WERI-Rb-1 (cell line): ENCODE results near the gene IDH3A.

Source experiments
- DNase-seq: peaks from one replicate; pipeline ENCODE4 v3.0.0-alpha.2; 2020
- H3K27ac ChIP-seq: fragments of 250-450 bp; sonication (Bioruptor Pico); 2 replicates; pipeline ENCODE4 v1.5.1; 2020; ENCODE audit warnings: mild to moderate bottlenecking, moderate library complexity
- H3K27me3 ChIP-seq: fragments of 250-450 bp; sonication (Bioruptor Pico); 2 replicates; pipeline ENCODE4 v1.5.1; 2021; ENCODE audit warnings: mild to moderate bottlenecking, low read depth, moderate library complexity; ENCODE audit not compliant: insufficient read depth, severe bottlenecking
- H3K36me3 ChIP-seq: fragments of 250-450 bp; sonication (Bioruptor Pico); 2 replicates; pipeline ENCODE4 v1.5.1; 2020; ENCODE audit warnings: mild to moderate bottlenecking, moderate library complexity
- H3K4me3 ChIP-seq: 2 replicates; pipeline ENCODE4 v1.5.1; 2011; ENCODE audit warnings: low read depth, mild to moderate bottlenecking, control low read depth, low read length
- H3K9me3 ChIP-seq: fragments of 250-450 bp; sonication (Bioruptor Pico); 2 replicates; pipeline ENCODE4 v1.5.1; 2021; ENCODE audit warnings: mild to moderate bottlenecking, moderate library complexity; ENCODE audit not compliant: severe bottlenecking
- CTCF ChIP-seq: IDR thresholded peaks from 2 replicates; pipeline ENCODE4 v1.5.1; 2011; ENCODE audit warnings: low read depth, mild to moderate bottlenecking, control low read depth, inconsistent platforms, low read length

The IDH3A gene

GRCh38 chr15:78207641-78208340 is 58.6 kb downstream of the IDH3A start:
- Histone ChIP-seq H3K27ac (no peak overlapping the region), H3K27me3 (no peaks in the 10 kb centered on the region), H3K9me3 (no peaks in the 10 kb centered on the region), H3K4me3 (no peak overlapping the region), H3K36me3 (no peaks in the 10 kb centered on the region)
- no peak for DNase-seq
- TF ChIP-seq CTCF, result no peak

GRCh38 chr15:78208341-78208844 is 59.2 kb downstream of the IDH3A start:
- TF ChIP-seq CTCF, result no peak
- H3K4me3 ChIP-seq, result no peak overlapping the region
- H3K9me3 ChIP-seq, result no peaks in the 10 kb centered on the region
- H3K27me3 ChIP-seq, result no peaks in the 10 kb centered on the region
- no peak overlapping the region for H3K27ac ChIP-seq
- DNase-seq, result no peak
- no peaks in the 10 kb centered on the region for H3K36me3 ChIP-seq

- Histone ChIP-seq H3K9me3 (no peaks in the 10 kb centered on the region), H3K27ac (no peak overlapping the region), H3K4me3 (no peak overlapping the region), H3K36me3 (no peaks in the 10 kb centered on the region), H3K27me3 (no peaks in the 10 kb centered on the region)
- TF ChIP-seq CTCF, result no peak
- DNase-seq, result no peak
Measured at GRCh38 chr15:78208887-78209645, 59.9 kb downstream of the IDH3A start.

GRCh38 chr15:78209646-78210348 is 60.6 kb downstream of the IDH3A start:
- Histone ChIP-seq H3K27ac (no peak overlapping the region), H3K27me3 (no peaks in the 10 kb centered on the region), H3K9me3 (no peaks in the 10 kb centered on the region), H3K4me3 (no peak overlapping the region), H3K36me3 (no peaks in the 10 kb centered on the region)
- TF ChIP-seq CTCF, result no peak
- DNase-seq, result no peak

- Histone ChIP-seq H3K9me3 (no peaks in the 10 kb centered on the region), H3K4me3 (no peak overlapping the region), H3K27ac (no peak overlapping the region), H3K27me3 (no peaks in the 10 kb centered on the region), H3K36me3 (no peaks in the 10 kb centered on the region)
- TF ChIP-seq CTCF, result no peak
- no peak for DNase-seq
Measured at GRCh38 chr15:78210349-78210717, 61.2 kb downstream of the IDH3A start.
